WTC11 (cell line): ENCODE results near the gene CDR2.

Experiments
- CREB1 ChIP-seq: sonication (generic); formaldehyde crosslinking; IDR thresholded peaks from 2 replicates; pipeline ENCODE4 v1.8.0; 2023; ENCODE audit warnings: mild to moderate bottlenecking, missing genetic modification reagents
- CREM ChIP-seq: sonication (generic); formaldehyde crosslinking; IDR thresholded peaks from 2 replicates; pipeline ENCODE4 v1.8.1; 2022; ENCODE audit warnings: mild to moderate bottlenecking, missing genetic modification reagents, moderate library complexity
- ELF4 ChIP-seq: sonication (generic); formaldehyde crosslinking; IDR thresholded peaks from 2 replicates; pipeline ENCODE4 v1.8.1; 2022; ENCODE audit warnings: low read depth, mild to moderate bottlenecking, moderate library complexity, missing genetic modification reagents
- GABPB1 ChIP-seq: sonication (generic); formaldehyde crosslinking; IDR thresholded peaks from 2 replicates; pipeline ENCODE4 v1.8.1; 2023; ENCODE audit warnings: mild to moderate bottlenecking, missing genetic modification reagents
- NR3C1 ChIP-seq: sonication (generic); formaldehyde crosslinking; conservative IDR thresholded peaks from 2 replicates; pipeline ENCODE4 v1.8.1; 2023; ENCODE audit warnings: low read depth, mild to moderate bottlenecking, missing genetic modification reagents
- SP1 ChIP-seq: sonication (generic); formaldehyde crosslinking; conservative IDR thresholded peaks from 2 replicates; pipeline ENCODE4 v1.8.1; 2022; ENCODE audit warnings: missing genetic modification reagents
- TF ChIP-seq, protein P1 (sequence below): fragments of 200-600 bp; IDR thresholded peaks from 2 replicates; pipeline ENCODE4 v1.8.0; 2022; ENCODE audit warnings: antibody characterized with exemption
- TF ChIP-seq, protein P2 (sequence below): sonication (generic); formaldehyde crosslinking; IDR thresholded peaks from 2 replicates; pipeline ENCODE4 v1.8.0; 2022; ENCODE audit warnings: mild to moderate bottlenecking, missing genetic modification reagents

DNA sequence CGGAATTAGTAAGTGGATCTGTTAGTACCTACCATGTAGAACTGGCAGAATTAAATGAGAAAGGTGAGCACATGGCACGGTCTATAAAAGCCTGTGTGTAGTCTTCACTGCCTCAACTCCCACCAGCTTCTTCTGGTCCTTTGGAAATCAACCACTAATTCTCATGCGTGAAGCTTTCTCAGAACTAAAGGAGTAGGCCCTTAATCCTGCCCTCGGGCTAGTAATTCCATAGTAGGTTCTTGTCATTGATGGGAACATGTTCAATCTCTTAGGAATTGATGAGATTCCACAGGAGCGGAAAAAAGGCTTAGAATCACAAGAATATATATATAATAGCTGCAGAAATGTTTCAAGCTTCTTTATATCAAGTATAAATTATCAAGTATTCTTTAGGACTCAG lies 21.7 kb downstream of the CDR2 start:
- TF ChIP-seq, protein P1, sequence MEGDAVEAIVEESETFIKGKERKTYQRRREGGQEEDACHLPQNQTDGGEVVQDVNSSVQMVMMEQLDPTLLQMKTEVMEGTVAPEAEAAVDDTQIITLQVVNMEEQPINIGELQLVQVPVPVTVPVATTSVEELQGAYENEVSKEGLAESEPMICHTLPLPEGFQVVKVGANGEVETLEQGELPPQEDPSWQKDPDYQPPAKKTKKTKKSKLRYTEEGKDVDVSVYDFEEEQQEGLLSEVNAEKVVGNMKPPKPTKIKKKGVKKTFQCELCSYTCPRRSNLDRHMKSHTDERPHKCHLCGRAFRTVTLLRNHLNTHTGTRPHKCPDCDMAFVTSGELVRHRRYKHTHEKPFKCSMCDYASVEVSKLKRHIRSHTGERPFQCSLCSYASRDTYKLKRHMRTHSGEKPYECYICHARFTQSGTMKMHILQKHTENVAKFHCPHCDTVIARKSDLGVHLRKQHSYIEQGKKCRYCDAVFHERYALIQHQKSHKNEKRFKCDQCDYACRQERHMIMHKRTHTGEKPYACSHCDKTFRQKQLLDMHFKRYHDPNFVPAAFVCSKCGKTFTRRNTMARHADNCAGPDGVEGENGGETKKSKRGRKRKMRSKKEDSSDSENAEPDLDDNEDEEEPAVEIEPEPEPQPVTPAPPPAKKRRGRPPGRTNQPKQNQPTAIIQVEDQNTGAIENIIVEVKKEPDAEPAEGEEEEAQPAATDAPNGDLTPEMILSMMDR = no peak
- TF ChIP-seq NR3C1 (CRISPR knock-in tag) (no peak), SP1 (CRISPR knock-in tag) (no peak), GABPB1 (no peak), CREB1 (CRISPR knock-in tag) (no peak), ELF4 (CRISPR knock-in tag) (no peak), CREM (CRISPR knock-in tag) (no peak)
- TF ChIP-seq, protein P2, sequence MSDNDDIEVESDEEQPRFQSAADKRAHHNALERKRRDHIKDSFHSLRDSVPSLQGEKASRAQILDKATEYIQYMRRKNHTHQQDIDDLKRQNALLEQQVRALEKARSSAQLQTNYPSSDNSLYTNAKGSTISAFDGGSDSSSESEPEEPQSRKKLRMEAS (CRISPR knock-in tag) = no peak
